Adrenal gland (tissue), 12 donors: ENCODE data around the gene CDH4. TPM values are rescaled to one million over a fixed set of nuclear protein-coding genes. Genes with fewer than 3 reads are reported as not detected.

Source experiments
- DNase-seq, 7 donors: peaks; one replicate each; pipeline ENCODE4 v3.0.0-alpha.2; 2019 to 2020
- H3K27ac ChIP-seq, 5 donors: fragments of 200-600 bp; sonication (generic) in 4 of 5; 1 replicate in 3 of 5; 2 replicates in 2 of 5; pipeline versions ENCODE4 v1.5.1 to v1.8.0; 2016 to 2020; ENCODE audit warnings: mild to moderate bottlenecking in 1 of 5
- H3K27me3 ChIP-seq: fragments of 200-600 bp; 2 replicates; pipeline ENCODE4 v1.8.0; 2021
- H3K36me3 ChIP-seq, 2 donors: fragments of 200-600 bp; replicated peaks in 1 of 2; 1 replicate in 1 of 2; 2 replicates in 1 of 2; pipeline versions ENCODE4 v1.5.1 to v1.8.0; 2018 to 2022
- H3K4me1 ChIP-seq, 2 donors: fragments of 200-600 bp; replicated peaks in 1 of 2; 1 replicate in 1 of 2; 2 replicates in 1 of 2; pipeline versions ENCODE4 v1.5.1 to v1.8.0; 2018 to 2021
- H3K4me3 ChIP-seq, 4 donors: fragments of 200-600 bp; sonication (generic) in 3 of 4; one replicate each; pipeline ENCODE4 v1.5.1; 2016 to 2018
- H3K9me3 ChIP-seq, 3 donors: fragments of 200-600 bp; sonication (generic) in 1 of 3; replicated peaks in 1 of 3; 1 replicate in 2 of 3; 2 replicates in 1 of 3; pipeline versions ENCODE4 v1.5.1 to v1.8.0; 2016 to 2021
- CTCF ChIP-seq, 6 experiments: fragments of 450-650 bp in 4 of 6; fragments of 200-600 bp in 2 of 6; sonication (generic) in 1 of 6; IDR thresholded peaks; 1 replicate in 5 of 6; 2 replicates in 1 of 6; pipeline versions ENCODE4 v1.5.1 to v1.8.0; 2016 to 2021; ENCODE audit warnings: antibody characterized with exemption in 6 of 6, mild to moderate bottlenecking in 2 of 6, moderate library complexity in 1 of 6
- POLR2A ChIP-seq, 2 donors: fragments of 450-650 bp; IDR thresholded peaks; one replicate each; pipeline ENCODE4 v1.6.1; 2017; ENCODE audit warnings: antibody characterized with exemption in 2 of 2, mild to moderate bottlenecking in 2 of 2, moderate library complexity in 1 of 2
- WGBS, 4 donors: extraction: QIAGEN DNeasy Blood & Tissue Kit in 2 of 4; methylation state at CpG; one replicate each; pipeline versions ENCODE4 v1.1.5 to v1.1.7; 2013 to 2017; 5-methylcytosine and 5-hydroxymethylcytosine counted together
- intact Hi-C, 2 donors: fragments of 100-400 bp; cut with DNase I; formaldehyde crosslinking; loops; one replicate each; pipeline versions ENCODE4 v1.14.1 to v1.15.0; 2022 to 2023
- polyA plus RNA-seq, 3 donors: library from polyadenylated mRNA; stranded (reverse); fragments of 200-250 nt in 2 of 3; fragments of 350-450 nt in 1 of 3; fragmentation: Illumina TruSeq in 1 of 3; extraction: RNeasy Lipid Tissue Mini Kit (QIAGEN cat#74804) in 1 of 3; gene quantifications; one replicate each; pipeline ENCODE4 v1.2.3, GENCODE V29; 2013 to 2014
- total RNA-seq, 9 donors: library from RNA; depleted of rRNA in 4 of 9; stranded (reverse); fragments of >200 nt in 4 of 9; fragments of 120-200 nt in 1 of 9; fragmentation: NEBNext Ultra II Directional in 1 of 9; extraction: Animal tissue kit (Norgen Biotek cat#: 25700) in 1 of 9; gene quantifications; one replicate each; pipeline versions ENCODE4 v1.1.0 to v1.2.4, GENCODE V29; 2013 to 2023
- donor health status: healthy with polysubstance abuse.
- donor health status: Bipolar disorder and iron deficiency.
- donor health status: DM: yes; HTN: yes; CAD: no.
- donor health status: DM: no; HTN: no; CAD: no.
- donor health status: DM: no; HTN: no; CAD: no.
- donor health status: DM: yes; HTN: yes; CAD: no.

Gene CDH4
- total and polyA plus RNA-seq, 12 donors = 0.08 to 0.53 (median 0.20) TPM; not detected in 3

GRCh38 chr20:61835791-61836350, 583.8 kb downstream of the CDH4 start:
- TF ChIP-seq POLR2A (IDR thresholded peaks at IDR 0.05) = no peak
- no peak for TF ChIP-seq CTCF (IDR thresholded peaks at IDR 0.05)
- WGBS, 4 donors = 71 to 87% (median 86%) methylated on average over 9 to 16 of the region's 16 CpGs; no CpG with 5 or more reads in 1 of the 4 donors
- intact Hi-C loops = no loop called here

GRCh38 chr20:61837200-61837599, 585.1 kb downstream of the CDH4 start:
- H3K4me3 ChIP-seq = no peak overlapping the region
- no peaks in the 10 kb centered on the region for H3K9me3 ChIP-seq
- H3K36me3 ChIP-seq = no peaks in the 10 kb centered on the region
- H3K27ac ChIP-seq = no peak overlapping the region
- no peaks in the 10 kb centered on the region for H3K4me1 ChIP-seq
- intact Hi-C loops = no loop called here
- peaks cover 2% of the 10 kb centered on the region for H3K27me3 ChIP-seq
- TF ChIP-seq CTCF (IDR thresholded peaks at IDR 0.05) (no peak), POLR2A (IDR thresholded peaks at IDR 0.05) (no peak)
- DNase-seq = no peak
- 57 to 77% (median 65%) methylated on average over 7 to 9 of the region's 9 CpGs for WGBS, 4 donors

More at GRCh38 chr20:61835791-61836350, 583.8 kb downstream of the CDH4 start:
- Histone ChIP-seq H3K36me3 (no peaks in the 10 kb centered on the region), H3K27ac (no peak overlapping the region), H3K4me3 (no peak overlapping the region), H3K27me3 (peaks cover 5% of the 10 kb centered on the region), H3K9me3 (no peaks in the 10 kb centered on the region), H3K4me1 (no peaks in the 10 kb centered on the region)
- DNase-seq = no peak

GRCh38 chr20:61839223-61839911, 587.3 kb downstream of the CDH4 start:
- DNase-seq = no peak

More at GRCh38 chr20:61839223-61839911, 587.3 kb downstream of the CDH4 start:
- H3K4me1 ChIP-seq = no peaks in the 10 kb centered on the region
- H3K4me3 ChIP-seq = no peak overlapping the region
- whole genome bisulfite sequencing, 4 donors = 83 to 88% (median 86%) methylated on average over 10 of the region's 10 CpGs
- TF ChIP-seq POLR2A (IDR thresholded peaks at IDR 0.05) (no peak), CTCF (IDR thresholded peaks at IDR 0.05) (no peak)
- H3K9me3 ChIP-seq = no peaks in the 10 kb centered on the region
- no peaks in the 10 kb centered on the region for H3K36me3 ChIP-seq
- intact Hi-C loops = no loop called here
- no peak overlapping the region for H3K27ac ChIP-seq
- H3K27me3 ChIP-seq = no peaks in the 10 kb centered on the region
